PC-9 (cell line): ENCODE measurements around the gene LRRC4B. TPM values are rescaled to one million over a fixed set of nuclear protein-coding genes. Genes with fewer than 3 reads are reported as not detected.

ENCODE experiments used
- BruUV-seq: library from RNA; stranded (reverse); fragments of 400-500 nt; replicated peaks from 2 replicates; lab custom pipeline; 2021; lab: Mats Ljungman, UMichigan
- CTCF ChIA-PET: fragments of 300-600 bp; sonication (Branson Sonifier 250); formaldehyde crosslinking; loops from one replicate; lab custom pipeline; 2022; ENCODE audit warnings: antibody characterized with exemption; lab: Charles Lee
- POLR2A ChIA-PET: fragments of 300-600 bp; sonication (Branson Sonifier 250); formaldehyde crosslinking; loops from one replicate; lab custom pipeline; 2022; ENCODE audit warnings: antibody characterized with exemption; ENCODE audit not compliant: unreplicated experiment; lab: Charles Lee
- DNase-seq, 2 experiments: peaks; one replicate each; pipeline versions ENCODE4 v3.0.0 to v3.0.0-alpha.2; 2015 to 2022; ENCODE audit warnings: mixed read lengths in 1 of 2
- H2AFZ ChIP-seq: fragments of 200-600 bp; sonication (generic); 2 replicates; pipeline ENCODE4 v1.8.1; 2017; ENCODE audit warnings: antibody characterized with exemption
- H3F3A ChIP-seq: fragments of 200-600 bp; sonication (generic); 2 replicates; pipeline ENCODE4 v1.8.1; 2017; ENCODE audit warnings: antibody characterized with exemption, mild to moderate bottlenecking, low read depth; ENCODE audit not compliant: insufficient read depth
- H3K27ac ChIP-seq: fragments of 200-600 bp; sonication (generic); 2 replicates; pipeline ENCODE4 v1.6.1; 2016; ENCODE audit warnings: mixed run types
- H3K27me3 ChIP-seq: fragments of 200-600 bp; sonication (generic); 2 replicates; pipeline ENCODE4 v1.6.1; 2016; ENCODE audit warnings: low read depth, mixed run types; ENCODE audit not compliant: insufficient read depth
- H3K36me3 ChIP-seq: fragments of 200-600 bp; sonication (generic); 2 replicates; pipeline ENCODE4 v1.6.1; 2016; ENCODE audit warnings: low read depth, mixed run types
- H3K4me1 ChIP-seq: fragments of 200-600 bp; sonication (generic); replicated peaks from 2 replicates; pipeline ENCODE4 v1.6.1; 2016; ENCODE audit warnings: mixed run types; ENCODE audit not compliant: insufficient read depth
- H3K4me2 ChIP-seq: fragments of 200-600 bp; sonication (generic); 2 replicates; pipeline ENCODE4 v1.6.1; 2017; ENCODE audit warnings: mixed run types
- H3K4me3 ChIP-seq: fragments of 200-600 bp; sonication (generic); 2 replicates; pipeline ENCODE4 v1.6.1; 2016; ENCODE audit warnings: mixed run types
- H3K79me2 ChIP-seq: fragments of 200-600 bp; sonication (generic); 2 replicates; pipeline ENCODE4 v1.6.1; 2017; ENCODE audit warnings: low read depth, mixed run types
- H3K9me2 ChIP-seq: fragments of 200-600 bp; sonication (generic); 2 replicates; pipeline ENCODE4 v1.8.1; 2017; ENCODE audit warnings: mild to moderate bottlenecking; ENCODE audit not compliant: insufficient read depth
- H3K9me3 ChIP-seq: fragments of 200-600 bp; sonication (generic); 2 replicates; pipeline ENCODE4 v1.8.1; 2016; ENCODE audit warnings: low read depth; ENCODE audit not compliant: insufficient read depth
- H4K20me1 ChIP-seq: fragments of 200-600 bp; sonication (generic); 2 replicates; pipeline ENCODE4 v1.8.1; 2017; ENCODE audit not compliant: insufficient read depth
- EZH2 ChIP-seq: fragments of 200-600 bp; sonication (generic); IDR thresholded peaks from 2 replicates; pipeline ENCODE4 v1.8.0; 2017; ENCODE audit warnings: antibody characterized with exemption, low read depth
- intact Hi-C: fragments of 100-400 bp; cut with micrococcal nuclease; formaldehyde crosslinking; loops from one replicate; pipeline ENCODE4 v1.10.0; 2022; ENCODE audit not compliant: unreplicated experiment
- total RNA-seq: library from RNA; stranded (reverse); gene quantifications from 2 replicates; pipeline ENCODE4 v1.2.3, GENCODE V29; 2021
- TF ChIP-seq, protein P1 (sequence below): fragments of 200-600 bp; sonication (generic); conservative IDR thresholded peaks from 2 replicates; pipeline ENCODE4 v1.6.1; 2017; ENCODE audit warnings: mixed run types, antibody characterized with exemption, mild to moderate bottlenecking, moderate library complexity

Gene LRRC4B
- total RNA-seq, 1 experiment from 2014 or later = not detected

DNA sequence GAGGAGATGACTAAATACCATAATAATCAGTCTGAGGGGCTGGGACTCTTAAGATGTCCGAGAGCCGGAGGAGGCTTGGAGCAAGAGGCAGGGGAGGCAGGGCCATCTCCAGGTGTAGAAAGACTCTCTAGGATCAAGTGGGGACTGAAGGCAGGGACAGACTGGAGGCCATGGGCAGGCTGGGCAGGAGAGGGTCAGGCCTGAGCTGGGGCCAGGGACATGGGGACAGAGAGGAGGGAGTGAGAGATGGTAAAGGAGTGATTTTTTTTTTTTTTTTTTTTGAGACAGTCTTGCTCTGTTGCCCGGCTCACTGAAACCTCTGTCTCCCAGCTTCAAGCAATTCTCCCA is 59.4 kb downstream of the LRRC4B start:
- CTCF ChIA-PET = no interaction called here
- POLR2A ChIA-PET = no interaction called here

DNA sequence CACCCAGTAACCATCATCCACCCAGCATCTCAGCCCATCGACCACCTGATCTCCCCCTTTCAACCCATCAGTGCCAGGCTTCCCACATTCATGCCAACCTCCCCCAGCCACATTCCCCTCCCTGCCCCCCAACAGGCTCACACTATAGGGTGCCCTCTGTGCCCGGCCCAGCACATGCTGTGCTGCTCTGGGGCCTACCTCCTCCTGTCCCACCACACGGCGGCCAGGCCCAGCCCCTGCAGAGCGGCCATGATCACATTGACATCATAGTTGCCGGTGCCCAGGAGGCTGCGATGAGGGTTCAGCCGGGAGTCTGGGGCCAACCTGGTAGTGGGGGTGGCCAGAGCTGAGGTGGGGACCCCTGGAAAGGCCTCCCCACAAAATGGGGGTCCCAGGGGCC is 60.9 kb downstream of the LRRC4B start:
- ChIA-PET CTCF (no interaction called here), POLR2A (no interaction called here)
- TF ChIP-seq, protein P1, sequence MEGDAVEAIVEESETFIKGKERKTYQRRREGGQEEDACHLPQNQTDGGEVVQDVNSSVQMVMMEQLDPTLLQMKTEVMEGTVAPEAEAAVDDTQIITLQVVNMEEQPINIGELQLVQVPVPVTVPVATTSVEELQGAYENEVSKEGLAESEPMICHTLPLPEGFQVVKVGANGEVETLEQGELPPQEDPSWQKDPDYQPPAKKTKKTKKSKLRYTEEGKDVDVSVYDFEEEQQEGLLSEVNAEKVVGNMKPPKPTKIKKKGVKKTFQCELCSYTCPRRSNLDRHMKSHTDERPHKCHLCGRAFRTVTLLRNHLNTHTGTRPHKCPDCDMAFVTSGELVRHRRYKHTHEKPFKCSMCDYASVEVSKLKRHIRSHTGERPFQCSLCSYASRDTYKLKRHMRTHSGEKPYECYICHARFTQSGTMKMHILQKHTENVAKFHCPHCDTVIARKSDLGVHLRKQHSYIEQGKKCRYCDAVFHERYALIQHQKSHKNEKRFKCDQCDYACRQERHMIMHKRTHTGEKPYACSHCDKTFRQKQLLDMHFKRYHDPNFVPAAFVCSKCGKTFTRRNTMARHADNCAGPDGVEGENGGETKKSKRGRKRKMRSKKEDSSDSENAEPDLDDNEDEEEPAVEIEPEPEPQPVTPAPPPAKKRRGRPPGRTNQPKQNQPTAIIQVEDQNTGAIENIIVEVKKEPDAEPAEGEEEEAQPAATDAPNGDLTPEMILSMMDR = no peak
- no peak for TF ChIP-seq EZH2
- H3F3A ChIP-seq = no peaks in the 10 kb centered on the region; the same call in 1 of the 2 replicates
- H3K4me2 ChIP-seq = no peak overlapping the region
- no peaks in the 10 kb centered on the region for H3K9me2 ChIP-seq
- intact Hi-C loops = no loop called here
- no peak overlapping the region for H2AFZ ChIP-seq
- H3K4me3 ChIP-seq = no peak overlapping the region
- H3K9me3 ChIP-seq = no peaks in the 10 kb centered on the region
- DNase-seq = no peak
- H3K27me3 ChIP-seq = no peaks in the 10 kb centered on the region
- no peaks in the 10 kb centered on the region for H3K79me2 ChIP-seq
- H3K4me1 ChIP-seq = peaks cover 6% of the 10 kb centered on the region
- no peaks in the 10 kb centered on the region for H4K20me1 ChIP-seq
- no peak overlapping the region for H3K27ac ChIP-seq
- no peaks in the 10 kb centered on the region for H3K36me3 ChIP-seq
- BruUV-seq = no TSS peak

More for the DNA sequence above, 59.4 kb downstream of the LRRC4B start:
- Histone ChIP-seq H3K4me2 (no peak overlapping the region), H3K9me3 (no peaks in the 10 kb centered on the region), H2AFZ (no peak overlapping the region), H3F3A (no peaks in the 10 kb centered on the region; the same call in 1 of the 2 replicates), H3K4me1 (peaks cover 6% of the 10 kb centered on the region), H3K4me3 (no peak overlapping the region), H3K36me3 (no peaks in the 10 kb centered on the region), H4K20me1 (no peaks in the 10 kb centered on the region), H3K27me3 (no peaks in the 10 kb centered on the region), H3K27ac (no peak overlapping the region), H3K9me2 (no peaks in the 10 kb centered on the region), H3K79me2 (no peaks in the 10 kb centered on the region)
- TF ChIP-seq, protein P1 = no peak
- no peak for DNase-seq
- TSS peak; percentile 71 for BruUV-seq
- intact Hi-C loops = no loop called here

DNA sequence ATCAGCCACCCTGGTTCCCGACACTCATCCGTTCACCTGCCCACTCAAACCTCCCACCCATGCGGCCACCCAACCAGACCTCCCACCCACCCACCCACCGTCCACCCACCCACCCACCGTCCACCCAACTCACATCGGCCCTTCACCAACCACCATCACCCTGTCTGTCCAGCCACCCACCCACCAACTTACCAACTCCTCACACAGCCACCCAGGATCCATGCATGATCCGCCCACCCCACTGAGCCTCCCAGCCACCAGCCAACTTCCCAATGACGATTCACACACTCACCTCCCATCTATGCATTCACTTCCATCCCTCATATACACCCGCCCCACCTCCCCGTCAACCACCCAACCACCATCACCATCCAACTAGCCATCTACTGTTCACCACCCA is 61.5 kb downstream of the LRRC4B start:
- no peaks in the 10 kb centered on the region for H3K9me2 ChIP-seq
- TF ChIP-seq EZH2 = no peak
- TF ChIP-seq, protein P1 = no peak
- no peak overlapping the region for H3K27ac ChIP-seq
- H3K79me2 ChIP-seq = no peaks in the 10 kb centered on the region
- H3K4me2 ChIP-seq = no peak overlapping the region
- no peak overlapping the region for H3K4me3 ChIP-seq
- CTCF ChIA-PET = no interaction called here
- POLR2A ChIA-PET = no interaction called here
- no TSS peak for BruUV-seq
- no peaks in the 10 kb centered on the region for H4K20me1 ChIP-seq
- no peaks in the 10 kb centered on the region for H3K4me1 ChIP-seq
- no peaks in the 10 kb centered on the region for H3K9me3 ChIP-seq
- no peaks in the 10 kb centered on the region; the same call in 1 of the 2 replicates for H3F3A ChIP-seq
- DNase-seq = no peak
- intact Hi-C loops = no loop called here
- H3K27me3 ChIP-seq = no peaks in the 10 kb centered on the region
- H3K36me3 ChIP-seq = no peaks in the 10 kb centered on the region
- no peak overlapping the region for H2AFZ ChIP-seq
